Measurements from ENCODE around the gene PDIA6. TPM values are rescaled to one million over a fixed set of nuclear protein-coding genes. Genes with fewer than 3 reads are reported as not detected.

PDIA6 gene
- total RNA-seq, 4 donors from 2014 or later: 58.2 to 109 (median 99.3) TPM

- TF ChIP-seq CTCF (IDR thresholded peaks at IDR 0.05; ENCODE audit: low read depth): no peak
These were observed 32.1 kb downstream of the PDIA6 start for GRCh38 chr2:10780491-10780820.

DNA sequence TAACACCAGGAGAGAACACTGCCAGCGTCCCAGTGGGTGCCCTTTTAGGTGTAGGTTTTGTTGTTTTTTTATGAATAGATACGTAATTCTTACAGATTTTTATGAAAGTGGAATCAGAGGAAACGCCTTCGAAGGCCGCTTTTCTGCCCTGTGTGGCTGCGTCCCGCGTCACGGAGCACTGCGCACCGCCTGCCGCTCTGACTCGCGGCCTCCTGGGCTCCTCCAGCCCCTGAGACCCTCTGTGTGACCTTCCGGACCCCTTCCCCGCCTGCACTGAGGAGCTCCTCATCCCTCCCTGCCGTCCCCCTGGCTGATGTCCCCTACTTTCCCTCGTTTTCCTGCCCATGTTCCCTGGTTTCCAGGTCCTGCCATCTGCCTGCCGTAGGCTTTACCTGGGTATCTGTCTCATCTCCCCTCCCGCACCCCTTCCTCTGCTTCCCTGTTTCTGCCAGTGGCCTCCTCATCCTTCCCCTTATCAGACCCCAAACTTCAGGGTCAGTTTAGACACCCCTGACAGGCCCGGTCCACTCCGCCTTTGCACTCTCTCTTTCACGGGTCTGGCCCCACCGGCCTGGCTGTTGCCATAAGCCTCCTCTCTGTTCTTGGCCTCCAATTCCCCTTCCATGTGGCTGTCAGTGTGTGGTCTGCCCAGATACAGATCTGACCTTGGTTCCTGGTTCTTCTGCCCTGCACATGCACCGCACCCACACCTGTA, 32.7 kb downstream of the PDIA6 start:
- TF ChIP-seq CTCF (IDR thresholded peaks at IDR 0.05; ENCODE audit: low read depth): no peak

GRCh38 chr2:10778724-10779115, 33.9 kb downstream of the PDIA6 start:
- TF ChIP-seq CTCF (IDR thresholded peaks at IDR 0.05; ENCODE audit: low read depth): no peak

- no peak for TF ChIP-seq CTCF (IDR thresholded peaks at IDR 0.05; ENCODE audit: low read depth)
These were observed 34.5 kb downstream of the PDIA6 start for GRCh38 chr2:10777842-10778723.

DNA sequence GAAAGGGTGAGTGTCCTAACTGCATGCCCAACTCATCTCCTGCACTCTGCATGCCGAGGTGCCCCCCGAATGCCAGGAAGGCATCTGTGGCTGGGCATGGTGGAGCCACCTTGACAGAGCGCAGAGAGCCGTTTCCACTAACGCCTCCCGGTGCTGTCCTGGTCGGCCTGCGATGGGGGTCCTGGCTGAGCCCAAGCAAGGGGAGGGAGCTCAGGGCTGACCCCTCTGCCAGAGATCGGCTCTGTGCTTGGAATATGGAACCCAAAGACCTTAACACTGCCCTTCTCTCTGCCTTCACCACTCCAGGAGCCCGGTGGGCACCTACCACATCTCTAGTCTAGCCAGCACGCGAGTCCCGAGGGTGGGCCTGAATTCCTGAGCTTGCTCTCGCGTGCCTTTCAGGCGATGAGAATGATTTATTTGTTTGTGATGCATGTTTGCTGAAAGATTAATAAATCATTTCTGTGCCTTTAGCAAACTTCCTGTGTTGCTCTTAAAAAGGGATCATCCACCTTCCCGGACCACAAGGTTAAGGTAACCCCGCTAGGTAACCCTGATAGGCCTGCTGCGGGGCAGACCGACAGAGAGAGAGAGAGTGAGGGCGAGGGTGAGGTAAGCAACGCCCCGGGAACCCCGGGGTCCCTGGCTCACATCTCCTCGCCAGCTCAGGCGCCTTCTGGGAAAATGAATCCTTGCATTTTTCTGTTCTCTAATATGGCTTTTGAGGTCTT, 35.3 kb downstream of the PDIA6 start:
- TF ChIP-seq CTCF (IDR thresholded peaks at IDR 0.05; ENCODE audit: low read depth): no peak

- TF ChIP-seq CTCF (IDR thresholded peaks at IDR 0.05; ENCODE audit: low read depth): no peak
These were observed 36.2 kb downstream of the PDIA6 start for GRCh38 chr2:10776231-10776977.
